HG03103 (cell line): Measurements from ENCODE around the gene BEND6.

Experiments
- ATAC-seq: cut with Tn5 transposase; IDR thresholded peaks from one replicate; pipeline ENCODE4 v1.9.1; 2021; ENCODE audit warnings: low read depth; ENCODE audit not compliant: unreplicated experiment

The BEND6 gene

GRCh38 chr6:57075092-57075491 is 120.2 kb downstream of the BEND6 start:
- no peak for ATAC-seq
